Activated naive CD4-positive, alpha-beta T cell treated with anti-CD3 and anti-CD28 coated beads, Interleukin-2, amount 10 ng/mL, durations not matched to agents 7 days and 5 days (primary cell): Measurements from ENCODE around the gene COL16A1.

Experiments
- CTCF ChIA-PET: fragments of 350-600 bp; sonication (Branson Sonifier 250); formaldehyde crosslinking; loops from one replicate; lab custom pipeline; 2021; ENCODE audit warnings: antibody characterized with exemption; lab: Charles Lee
- DNase-seq: peaks from one replicate; pipeline ENCODE4 v3.0.0-alpha.2; 2020
- H3K27ac Mint-ChIP-seq: one replicate; pipeline ENCODE4 v1.8.0; 2021; ENCODE audit warnings: mild to moderate bottlenecking, moderate library complexity, mixed read lengths
- H3K27me3 Mint-ChIP-seq: one replicate; pipeline ENCODE4 v1.8.0; 2021; ENCODE audit warnings: mild to moderate bottlenecking, mixed read lengths
- H3K36me3 Mint-ChIP-seq: one replicate; pipeline ENCODE4 v1.8.0; 2021; ENCODE audit warnings: mixed read lengths
- H3K4me1 Mint-ChIP-seq: one replicate; pipeline ENCODE4 v1.8.0; 2021; ENCODE audit warnings: mixed read lengths
- H3K4me3 Mint-ChIP-seq: one replicate; pipeline ENCODE4 v1.8.0; 2021; ENCODE audit warnings: mild to moderate bottlenecking, moderate library complexity, mixed read lengths
- H3K9me3 Mint-ChIP-seq: one replicate; pipeline ENCODE4 v1.8.0; 2021; ENCODE audit warnings: mixed read lengths

COL16A1 gene

DNA sequence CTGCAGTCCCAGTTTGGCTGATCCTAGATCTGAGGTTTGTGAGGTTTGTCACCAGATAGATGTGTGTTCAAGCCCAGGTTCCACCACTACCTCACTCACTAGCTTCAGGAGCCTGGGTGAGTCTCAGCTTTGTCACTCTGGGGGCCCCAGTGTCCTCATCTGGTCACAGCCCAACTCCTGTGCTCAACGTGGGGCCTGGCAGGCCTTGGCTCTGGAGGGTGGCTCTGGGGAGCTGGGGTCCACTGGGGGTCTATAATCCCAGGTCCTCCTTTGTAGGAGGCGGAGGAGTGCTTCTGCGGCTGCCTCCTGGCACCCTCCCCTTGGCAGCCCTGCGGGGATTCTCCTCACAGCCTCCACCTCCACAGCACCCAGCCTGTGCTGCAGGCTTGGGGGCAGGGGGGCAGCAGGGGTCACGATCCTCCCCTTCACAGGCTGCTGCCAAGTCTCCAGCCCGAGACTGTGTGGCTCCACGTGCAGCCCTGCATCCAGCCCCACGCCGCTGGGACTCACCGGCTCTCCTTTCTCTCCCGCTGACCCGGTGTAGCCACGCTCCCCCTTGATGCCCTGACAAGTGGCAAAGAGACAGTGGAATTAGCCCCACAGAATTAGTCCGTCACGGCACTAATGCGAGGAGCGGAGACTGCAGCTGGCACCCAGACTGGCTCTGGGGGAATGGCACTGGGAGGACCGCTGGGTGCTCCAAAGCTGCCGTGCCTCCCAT lies 36.6 kb downstream of the COL16A1 start:
- CTCF ChIA-PET: interaction anchor here (3.8 kb wide), 1 partner anchor 78 kb away, joined by 20 read pairs; no protein-coding TSS in a partner anchor
- H3K9me3 Mint-ChIP-seq: no peaks in the 10 kb centered on the region
- H3K4me1 Mint-ChIP-seq: peaks cover 7% of the 10 kb centered on the region
- no peaks in the 10 kb centered on the region for H3K36me3 Mint-ChIP-seq
- no peak for DNase-seq
- peaks cover 64% of the 10 kb centered on the region for H3K27me3 Mint-ChIP-seq
- no peak overlapping the region for H3K27ac Mint-ChIP-seq
- no peak overlapping the region for H3K4me3 Mint-ChIP-seq

- Mint-ChIP-seq H3K27me3 (peaks cover 64% of the 10 kb centered on the region), H3K4me1 (peaks cover 7% of the 10 kb centered on the region), H3K36me3 (no peaks in the 10 kb centered on the region), H3K4me3 (no peak overlapping the region), H3K9me3 (no peaks in the 10 kb centered on the region), H3K27ac (no peak overlapping the region)
- CTCF ChIA-PET: interaction anchor here (3.8 kb wide), 1 partner anchor 79 kb away, joined by 20 read pairs; no protein-coding TSS in a partner anchor
- no peak for DNase-seq
These were observed 37.4 kb downstream of the COL16A1 start for GRCh38 chr1:31666263-31666963.

DNA sequence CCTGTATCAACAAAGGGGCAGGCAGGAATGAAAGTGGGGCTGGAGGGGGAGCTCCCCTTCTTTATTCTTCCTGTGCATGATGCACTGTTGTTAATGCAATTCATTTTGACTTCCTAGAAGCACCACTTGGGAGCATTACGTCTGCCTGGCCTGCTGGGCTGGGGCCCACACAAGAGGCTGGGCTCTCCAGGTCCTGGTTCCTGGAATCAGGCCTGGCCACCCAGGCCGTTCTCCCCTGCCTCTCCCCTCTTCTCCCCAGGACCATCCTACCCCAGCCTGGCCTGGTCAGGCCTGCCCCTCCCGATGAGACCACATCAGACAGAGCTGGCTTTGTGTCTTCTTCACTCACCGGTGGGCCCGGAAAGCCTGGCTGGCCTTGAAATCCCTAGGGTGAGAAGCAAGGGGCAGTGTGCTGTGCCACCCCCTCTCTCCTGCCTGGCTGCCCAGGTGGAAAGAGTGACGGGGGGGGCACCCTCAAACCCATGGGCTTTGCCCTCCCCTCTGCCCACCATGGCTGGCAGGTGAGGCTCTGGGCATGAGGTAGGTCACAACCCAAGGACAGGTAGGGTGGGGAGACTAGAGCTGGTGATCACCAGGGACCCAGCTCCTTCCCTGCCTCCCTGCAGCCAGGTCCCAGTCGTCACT lies 38.5 kb downstream of the COL16A1 start:
- Mint-ChIP-seq H3K4me3 (no peak overlapping the region), H3K36me3 (no peaks in the 10 kb centered on the region), H3K27ac (no peak overlapping the region), H3K9me3 (no peaks in the 10 kb centered on the region), H3K27me3 (peaks cover 59% of the 10 kb centered on the region), H3K4me1 (peaks cover 7% of the 10 kb centered on the region)
- CTCF ChIA-PET: interaction anchor here (1.0 to 5.8 kb wide), 9 partner anchors 8 to 397 kb away, joined by 3 to 48 read pairs (median 4); partner anchors contain the start of gene COL16A1
- no peak for DNase-seq

DNA sequence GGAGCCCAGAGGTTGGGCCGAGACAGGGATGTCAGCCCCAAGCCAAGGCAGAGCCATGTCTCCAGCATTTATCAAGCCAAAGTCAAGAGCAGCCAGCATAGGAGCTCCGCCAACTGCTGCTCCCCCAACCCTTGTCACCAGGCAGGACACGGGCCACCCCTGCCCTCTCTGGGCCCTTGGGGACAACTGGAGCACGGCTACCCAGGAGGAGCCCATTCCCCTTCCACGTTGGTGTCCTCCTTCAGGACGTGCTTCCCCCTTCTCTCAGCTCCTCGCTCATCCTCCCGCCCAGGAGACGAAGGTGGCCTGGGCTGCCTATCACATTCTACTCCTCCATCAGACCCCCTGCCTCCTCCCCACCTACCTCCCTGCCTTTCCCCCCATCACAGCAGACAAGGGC lies 39.3 kb downstream of the COL16A1 start:
- Mint-ChIP-seq H3K4me3 (no peak overlapping the region), H3K4me1 (peaks cover 2% of the 10 kb centered on the region), H3K27ac (no peak overlapping the region), H3K9me3 (no peaks in the 10 kb centered on the region), H3K27me3 (peaks cover 51% of the 10 kb centered on the region), H3K36me3 (no peaks in the 10 kb centered on the region)
- no peak for DNase-seq
- CTCF ChIA-PET: interaction anchor here (0.8 to 5.8 kb wide), 14 partner anchors 9 to 398 kb away, joined by 3 to 48 read pairs (median 4); partner anchors contain the start of gene COL16A1

- no peak overlapping the region for H3K4me3 Mint-ChIP-seq
- no peaks in the 10 kb centered on the region for H3K36me3 Mint-ChIP-seq
- CTCF ChIA-PET: interaction anchor here (0.8 to 5.8 kb wide), 16 partner anchors 9 to 399 kb away, joined by 3 to 48 read pairs (median 4); partner anchors contain the start of gene COL16A1
- H3K27ac Mint-ChIP-seq: no peak overlapping the region
- no peaks in the 10 kb centered on the region for H3K4me1 Mint-ChIP-seq
- H3K27me3 Mint-ChIP-seq: peaks cover 44% of the 10 kb centered on the region
- peak; percentile 61 for DNase-seq
- no peaks in the 10 kb centered on the region for H3K9me3 Mint-ChIP-seq
These were observed 40.0 kb downstream of the COL16A1 start for GRCh38 chr1:31663622-31664452.

- no peaks in the 10 kb centered on the region for H3K4me1 Mint-ChIP-seq
- H3K27ac Mint-ChIP-seq: no peak overlapping the region
- H3K4me3 Mint-ChIP-seq: no peak overlapping the region
- no peaks in the 10 kb centered on the region for H3K36me3 Mint-ChIP-seq
- CTCF ChIA-PET: interaction anchor here (1.1 to 5.8 kb wide), 6 partner anchors 8 to 127 kb away, joined by 3 to 48 read pairs (median 9); partner anchors contain the start of gene COL16A1
- H3K9me3 Mint-ChIP-seq: no peaks in the 10 kb centered on the region
- DNase-seq: no peak
- peaks cover 40% of the 10 kb centered on the region for H3K27me3 Mint-ChIP-seq
These were observed 41.4 kb downstream of the COL16A1 start for GRCh38 chr1:31662463-31662862.

DNA sequence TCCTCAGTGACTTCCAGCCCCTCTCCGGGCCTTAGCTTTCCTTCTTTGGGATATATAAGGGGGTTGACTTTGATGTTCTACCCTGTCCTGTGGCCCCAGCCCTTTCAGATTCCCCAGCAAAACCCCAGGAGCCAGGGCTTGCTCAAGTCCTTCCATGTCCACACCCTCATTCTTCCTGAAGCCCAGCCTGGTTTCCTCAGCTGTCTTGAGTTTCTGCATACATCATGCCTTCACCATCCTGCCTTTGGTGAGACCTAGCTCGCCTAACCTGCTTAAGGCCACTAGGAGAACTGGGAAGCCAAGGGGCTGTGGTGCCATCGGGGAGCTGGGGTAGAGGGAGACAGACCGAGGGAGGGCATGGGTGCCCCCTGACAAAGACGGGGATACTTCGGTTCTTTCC lies 42.0 kb downstream of the COL16A1 start:
- H3K36me3 Mint-ChIP-seq: no peaks in the 10 kb centered on the region
- DNase-seq: no peak
- no peak overlapping the region for H3K4me3 Mint-ChIP-seq
- no peaks in the 10 kb centered on the region for H3K4me1 Mint-ChIP-seq
- peaks cover 44% of the 10 kb centered on the region for H3K27me3 Mint-ChIP-seq
- H3K27ac Mint-ChIP-seq: no peak overlapping the region
- CTCF ChIA-PET: interaction anchor here (0.7 to 5.8 kb wide), 5 partner anchors 25 to 400 kb away, joined by 3 to 48 read pairs (median 4); no protein-coding TSS in a partner anchor
- H3K9me3 Mint-ChIP-seq: no peaks in the 10 kb centered on the region

DNA sequence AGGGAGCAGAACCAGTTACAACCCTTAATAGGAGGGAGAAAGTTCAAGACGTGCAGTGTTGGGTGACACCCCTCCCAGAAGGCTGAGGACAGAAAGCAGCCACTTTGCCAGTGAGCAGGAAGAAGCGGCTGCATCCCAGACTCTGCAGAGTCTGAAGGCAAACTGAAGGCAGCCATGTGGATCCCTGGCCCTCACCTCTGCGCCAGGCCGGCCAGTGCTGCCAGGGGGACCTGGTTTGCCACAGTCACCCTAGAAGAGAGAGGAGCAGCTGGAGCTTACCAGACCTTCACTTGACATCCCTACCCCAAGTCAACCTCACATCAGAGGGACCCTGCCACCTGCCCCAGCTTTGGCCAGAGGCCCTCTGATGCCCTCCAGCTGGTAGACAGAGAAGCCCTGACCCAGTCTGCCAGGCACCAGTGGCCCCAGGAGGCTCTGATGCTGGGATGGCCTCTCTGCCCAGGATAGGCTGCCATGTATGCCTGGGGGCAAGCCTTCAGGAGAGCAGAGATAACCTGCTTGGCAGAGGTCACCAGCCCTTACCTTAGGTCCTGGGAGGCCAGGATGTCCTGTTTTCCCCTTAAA lies 42.9 kb downstream of the COL16A1 start:
- Mint-ChIP-seq H3K4me3 (no peak overlapping the region), H3K36me3 (no peaks in the 10 kb centered on the region), H3K27ac (no peak overlapping the region), H3K9me3 (no peaks in the 10 kb centered on the region), H3K27me3 (peaks cover 41% of the 10 kb centered on the region), H3K4me1 (no peaks in the 10 kb centered on the region)
- no peak for DNase-seq
- CTCF ChIA-PET: interaction anchor here (0.9 to 5.8 kb wide), 4 partner anchors 24 to 129 kb away, joined by 3 to 48 read pairs (median 8); no protein-coding TSS in a partner anchor

GRCh38 chr1:31659889-31660288 lies 43.9 kb downstream of the COL16A1 start:
- no peak for DNase-seq
- peaks cover 42% of the 10 kb centered on the region for H3K27me3 Mint-ChIP-seq
- no peaks in the 10 kb centered on the region for H3K4me1 Mint-ChIP-seq
- no peak overlapping the region for H3K4me3 Mint-ChIP-seq
- no peaks in the 10 kb centered on the region for H3K36me3 Mint-ChIP-seq
- no peak overlapping the region for H3K27ac Mint-ChIP-seq
- CTCF ChIA-PET: interaction anchor here (2.7 to 5.8 kb wide), 2 partner anchors 86 to 130 kb away, joined by 11 to 48 read pairs; no protein-coding TSS in a partner anchor
- H3K9me3 Mint-ChIP-seq: no peaks in the 10 kb centered on the region

- DNase-seq: no peak
- no peak overlapping the region for H3K4me3 Mint-ChIP-seq
- H3K27me3 Mint-ChIP-seq: peaks cover 49% of the 10 kb centered on the region
- no peaks in the 10 kb centered on the region for H3K36me3 Mint-ChIP-seq
- no peaks in the 10 kb centered on the region for H3K4me1 Mint-ChIP-seq
- CTCF ChIA-PET: interaction anchor here (0.5 kb wide), 1 partner anchor 93 kb away, joined by 3 read pairs; no protein-coding TSS in a partner anchor
- no peak overlapping the region for H3K27ac Mint-ChIP-seq
- no peaks in the 10 kb centered on the region for H3K9me3 Mint-ChIP-seq
These were observed 45.1 kb downstream of the COL16A1 start for GRCh38 chr1:31658721-31659120.

GRCh38 chr1:31657972-31658510 lies 45.8 kb downstream of the COL16A1 start:
- no peaks in the 10 kb centered on the region for H3K36me3 Mint-ChIP-seq
- DNase-seq: no peak
- no peaks in the 10 kb centered on the region for H3K4me1 Mint-ChIP-seq
- no peaks in the 10 kb centered on the region for H3K9me3 Mint-ChIP-seq
- H3K27me3 Mint-ChIP-seq: peaks cover 53% of the 10 kb centered on the region
- no peak overlapping the region for H3K4me3 Mint-ChIP-seq
- CTCF ChIA-PET: no interaction called here
- H3K27ac Mint-ChIP-seq: no peak overlapping the region

- no peaks in the 10 kb centered on the region for H3K36me3 Mint-ChIP-seq
These were observed 46.6 kb downstream of the COL16A1 start for GRCh38 chr1:31657020-31657804.

More at GRCh38 chr1:31657020-31657804, 46.6 kb downstream of the COL16A1 start:
- no peaks in the 10 kb centered on the region for H3K4me1 Mint-ChIP-seq
- no peak overlapping the region for H3K4me3 Mint-ChIP-seq
- no peaks in the 10 kb centered on the region for H3K9me3 Mint-ChIP-seq
- peaks cover 53% of the 10 kb centered on the region for H3K27me3 Mint-ChIP-seq
- CTCF ChIA-PET: no interaction called here
- H3K27ac Mint-ChIP-seq: no peak overlapping the region
- no peak for DNase-seq
